ENCODE results near the gene TRPM2.

Gene TRPM2

DNA sequence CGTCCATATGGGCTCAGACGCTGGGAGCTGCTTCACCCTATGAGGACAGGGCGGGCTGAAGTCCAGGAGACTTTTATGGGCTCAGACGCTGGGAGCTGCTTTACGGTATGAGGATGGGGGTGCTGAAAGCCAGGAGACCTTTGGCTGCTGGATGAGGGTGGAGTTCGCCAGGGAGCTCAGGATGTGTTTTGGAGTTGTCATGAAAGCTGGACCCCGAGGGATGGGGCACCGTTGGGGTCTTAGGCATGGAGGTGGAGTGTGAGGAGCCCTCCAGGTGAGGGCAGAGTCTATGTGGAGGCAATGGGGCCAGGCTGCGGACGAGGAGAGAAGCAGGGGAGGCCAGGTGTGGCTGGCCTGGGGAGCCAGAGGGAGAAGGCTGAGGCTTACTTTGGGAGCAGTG lies 27.5 kb downstream of the TRPM2 start:
- Histone ChIP-seq H3K4me3 (ENCODE audit: low read length) (no peak overlapping the region), H3K9ac (ENCODE audit: low read depth, low read length) (no peak overlapping the region), H3K4me1 (ENCODE audit: insufficient read depth, low read length) (no peaks in the 10 kb centered on the region), H3K27ac (ENCODE audit: low read depth, low read length) (no peak overlapping the region), H3K9me3 (ENCODE audit: insufficient read depth, low read depth, low read length) (peaks cover 3% of the 10 kb centered on the region; the same call in 1 of the 2 replicates), H3K27me3 (ENCODE audit: insufficient read depth, low read length) (no peaks in the 10 kb centered on the region), H3K36me3 (ENCODE audit: insufficient read depth, low read length) (no peaks in the 10 kb centered on the region)
- WGBS = 85% methylated on average over 10 of the region's 10 CpGs

DNA sequence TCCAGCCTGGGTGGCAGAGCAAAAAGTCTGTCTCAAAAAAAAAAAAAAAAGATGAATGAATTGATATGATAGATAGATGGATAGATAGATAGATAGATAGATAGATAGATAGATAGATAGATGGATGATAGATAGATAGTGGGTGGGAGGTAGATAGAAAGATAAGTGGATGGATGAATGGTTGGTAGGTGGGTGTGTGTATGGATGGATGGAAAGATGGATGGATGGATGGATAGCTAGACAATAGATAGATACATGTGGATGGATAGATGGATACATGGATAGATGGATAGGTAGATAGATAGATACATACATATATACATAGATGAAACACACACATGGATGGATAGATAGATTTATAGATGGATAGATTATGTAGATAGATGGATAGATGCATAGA lies 28.5 kb downstream of the TRPM2 start:
- no peak overlapping the region for H3K27ac ChIP-seq (ENCODE audit: low read depth, low read length)
- H3K4me1 ChIP-seq (ENCODE audit: insufficient read depth, low read length) = no peaks in the 10 kb centered on the region
- H3K27me3 ChIP-seq (ENCODE audit: insufficient read depth, low read length) = no peaks in the 10 kb centered on the region
- H3K9me3 ChIP-seq (ENCODE audit: insufficient read depth, low read depth, low read length) = peaks cover 3% of the 10 kb centered on the region; the same call in 1 of the 2 replicates
- H3K9ac ChIP-seq (ENCODE audit: low read depth, low read length) = no peak overlapping the region
- no peaks in the 10 kb centered on the region for H3K36me3 ChIP-seq (ENCODE audit: insufficient read depth, low read length)
- H3K4me3 ChIP-seq (ENCODE audit: low read length) = no peak overlapping the region

DNA sequence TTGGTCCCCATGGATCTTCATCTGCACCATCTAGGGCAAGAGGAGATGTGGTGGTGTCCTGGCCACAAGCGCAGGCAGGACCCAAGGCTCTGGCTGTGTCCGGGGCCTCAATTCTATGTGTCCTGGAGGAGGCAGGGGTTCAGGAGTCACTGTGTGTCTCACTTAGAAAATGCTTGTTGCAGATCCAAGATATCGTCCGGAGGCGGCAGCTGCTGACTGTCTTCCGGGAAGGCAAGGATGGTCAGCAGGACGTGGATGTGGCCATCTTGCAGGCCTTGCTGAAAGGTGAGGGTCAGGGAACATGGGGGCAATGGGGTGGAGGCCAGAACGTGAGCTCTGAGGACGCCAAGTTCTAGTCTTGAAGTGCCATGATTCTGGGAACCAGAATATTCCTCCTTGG lies 29.1 kb downstream of the TRPM2 start:
- H3K9me3 ChIP-seq (ENCODE audit: insufficient read depth, low read depth, low read length) = peaks cover 3% of the 10 kb centered on the region; the same call in 1 of the 2 replicates
- H3K9ac ChIP-seq (ENCODE audit: low read depth, low read length) = no peak overlapping the region
- H3K27me3 ChIP-seq (ENCODE audit: insufficient read depth, low read length) = no peaks in the 10 kb centered on the region
- H3K36me3 ChIP-seq (ENCODE audit: insufficient read depth, low read length) = no peaks in the 10 kb centered on the region
- H3K4me1 ChIP-seq (ENCODE audit: insufficient read depth, low read length) = no peaks in the 10 kb centered on the region
- no peak overlapping the region for H3K4me3 ChIP-seq (ENCODE audit: low read length)
- 90% methylated on average over 9 of the region's 9 CpGs for whole genome bisulfite sequencing
- no peak overlapping the region for H3K27ac ChIP-seq (ENCODE audit: low read depth, low read length)

DNA sequence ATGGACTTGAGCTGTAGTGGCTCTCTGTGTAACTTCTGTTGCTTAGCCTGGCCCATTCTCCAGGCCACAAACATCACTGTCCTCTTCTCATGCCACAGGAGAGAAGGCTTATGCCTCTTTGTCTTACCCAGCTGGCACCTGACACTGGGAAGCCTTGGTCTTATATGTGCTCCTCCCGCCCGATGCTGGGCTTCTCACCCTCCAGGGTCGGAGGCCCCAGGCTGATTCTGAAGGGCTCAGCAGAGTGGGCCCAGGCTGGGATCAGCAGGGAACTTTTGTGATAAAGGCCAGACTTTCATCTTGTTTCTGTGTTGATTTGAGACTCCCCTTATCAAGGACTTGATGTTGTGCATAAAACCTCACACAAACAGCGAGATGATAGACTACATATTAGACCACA lies 29.8 kb downstream of the TRPM2 start:
- H3K36me3 ChIP-seq (ENCODE audit: insufficient read depth, low read length) = no peaks in the 10 kb centered on the region
- WGBS = 91% methylated on average over 3 of the region's 4 CpGs
- H3K9me3 ChIP-seq (ENCODE audit: insufficient read depth, low read depth, low read length) = peaks cover 3% of the 10 kb centered on the region; the same call in 1 of the 2 replicates
- no peak overlapping the region for H3K4me3 ChIP-seq (ENCODE audit: low read length)
- H3K9ac ChIP-seq (ENCODE audit: low read depth, low read length) = no peak overlapping the region
- no peaks in the 10 kb centered on the region for H3K27me3 ChIP-seq (ENCODE audit: insufficient read depth, low read length)
- no peaks in the 10 kb centered on the region for H3K4me1 ChIP-seq (ENCODE audit: insufficient read depth, low read length)
- H3K27ac ChIP-seq (ENCODE audit: low read depth, low read length) = no peak overlapping the region

DNA sequence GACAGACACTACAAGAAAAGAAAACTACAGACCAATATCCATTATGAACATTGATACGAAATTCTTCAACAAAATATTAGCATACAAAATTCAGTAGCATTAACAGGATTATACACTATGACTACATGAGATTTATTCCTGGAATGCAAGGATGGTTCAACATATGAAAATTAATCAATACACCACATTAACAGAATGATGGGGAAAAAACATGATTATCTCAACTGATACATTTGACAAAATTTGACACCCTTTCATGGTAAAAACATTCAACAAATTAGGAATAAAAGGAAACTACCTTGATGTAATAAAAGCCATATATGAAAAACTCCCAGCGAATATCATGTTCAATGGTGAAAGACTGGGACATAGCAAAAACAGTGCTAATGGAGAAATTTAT lies 31.5 kb downstream of the TRPM2 start:
- no peaks in the 10 kb centered on the region for H3K27me3 ChIP-seq (ENCODE audit: insufficient read depth, low read length)
- no peaks in the 10 kb centered on the region for H3K36me3 ChIP-seq (ENCODE audit: insufficient read depth, low read length)
- H3K4me1 ChIP-seq (ENCODE audit: insufficient read depth, low read length) = no peaks in the 10 kb centered on the region
- 93% methylated on average over 1 of the region's 2 CpGs for whole genome bisulfite sequencing
- no peak overlapping the region for H3K27ac ChIP-seq (ENCODE audit: low read depth, low read length)
- peaks cover 4% of the 10 kb centered on the region; the same call in 1 of the 2 replicates for H3K9me3 ChIP-seq (ENCODE audit: insufficient read depth, low read depth, low read length)
- no peak overlapping the region for H3K9ac ChIP-seq (ENCODE audit: low read depth, low read length)
- no peak overlapping the region for H3K4me3 ChIP-seq (ENCODE audit: low read length)

DNA sequence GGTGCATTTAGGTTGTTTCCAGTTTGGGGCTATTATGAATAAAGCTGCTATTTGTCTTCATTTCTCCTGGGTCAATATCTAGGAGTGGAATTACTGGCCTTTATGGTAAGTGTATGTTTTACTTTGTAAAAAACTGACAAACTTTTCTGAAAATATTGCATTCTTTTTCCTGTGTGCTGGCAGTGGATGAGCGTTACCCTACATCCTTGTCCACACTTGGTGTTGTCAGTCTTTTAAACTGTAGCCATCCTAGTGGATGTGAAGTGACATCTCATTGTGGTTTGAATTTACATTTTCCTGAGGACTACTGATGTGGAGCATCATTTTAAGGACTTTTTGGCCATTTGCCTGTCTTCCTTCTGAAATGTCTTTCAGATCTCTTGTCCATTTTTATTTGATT lies 35.9 kb downstream of the TRPM2 start:
- 90% methylated on average over 1 of the region's 1 CpG for WGBS
- Histone ChIP-seq H3K4me3 (ENCODE audit: low read length) (no peak overlapping the region), H3K36me3 (ENCODE audit: insufficient read depth, low read length) (no peaks in the 10 kb centered on the region), H3K9ac (ENCODE audit: low read depth, low read length) (no peak overlapping the region), H3K9me3 (ENCODE audit: insufficient read depth, low read depth, low read length) (peaks cover 6% of the 10 kb centered on the region; the same call in 1 of the 2 replicates), H3K27me3 (ENCODE audit: insufficient read depth, low read length) (no peaks in the 10 kb centered on the region), H3K4me1 (ENCODE audit: insufficient read depth, low read length) (no peaks in the 10 kb centered on the region), H3K27ac (ENCODE audit: low read depth, low read length) (no peak overlapping the region)

DNA sequence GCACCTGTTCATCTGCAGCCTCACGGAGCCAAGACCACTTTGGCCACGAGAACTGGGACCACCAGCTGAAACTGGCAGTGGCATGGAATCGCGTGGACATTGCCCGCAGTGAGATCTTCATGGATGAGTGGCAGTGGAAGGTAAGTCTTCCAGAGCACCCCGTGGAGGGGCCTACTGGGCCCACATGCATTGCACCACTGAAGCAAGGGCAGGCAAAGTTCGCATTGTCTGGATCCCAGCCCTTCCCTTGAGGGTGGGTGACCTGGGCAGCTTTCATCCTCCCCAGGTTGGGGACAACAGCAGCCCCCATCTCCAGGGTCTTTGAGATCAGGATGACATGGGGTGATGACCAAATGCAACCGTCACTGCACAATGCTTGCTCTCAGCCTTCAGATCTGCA lies 37.5 kb downstream of the TRPM2 start:
- WGBS = 93% methylated on average over 8 of the region's 8 CpGs
- H3K9ac ChIP-seq (ENCODE audit: low read depth, low read length) = no peak overlapping the region
- H3K36me3 ChIP-seq (ENCODE audit: insufficient read depth, low read length) = no peaks in the 10 kb centered on the region
- H3K4me3 ChIP-seq (ENCODE audit: low read length) = no peak overlapping the region
- H3K4me1 ChIP-seq (ENCODE audit: insufficient read depth, low read length) = no peaks in the 10 kb centered on the region
- H3K27me3 ChIP-seq (ENCODE audit: insufficient read depth, low read length) = no peaks in the 10 kb centered on the region
- no peak overlapping the region for H3K27ac ChIP-seq (ENCODE audit: low read depth, low read length)
- H3K9me3 ChIP-seq (ENCODE audit: insufficient read depth, low read depth, low read length) = peaks cover 3% of the 10 kb centered on the region; the same call in 1 of the 2 replicates

DNA sequence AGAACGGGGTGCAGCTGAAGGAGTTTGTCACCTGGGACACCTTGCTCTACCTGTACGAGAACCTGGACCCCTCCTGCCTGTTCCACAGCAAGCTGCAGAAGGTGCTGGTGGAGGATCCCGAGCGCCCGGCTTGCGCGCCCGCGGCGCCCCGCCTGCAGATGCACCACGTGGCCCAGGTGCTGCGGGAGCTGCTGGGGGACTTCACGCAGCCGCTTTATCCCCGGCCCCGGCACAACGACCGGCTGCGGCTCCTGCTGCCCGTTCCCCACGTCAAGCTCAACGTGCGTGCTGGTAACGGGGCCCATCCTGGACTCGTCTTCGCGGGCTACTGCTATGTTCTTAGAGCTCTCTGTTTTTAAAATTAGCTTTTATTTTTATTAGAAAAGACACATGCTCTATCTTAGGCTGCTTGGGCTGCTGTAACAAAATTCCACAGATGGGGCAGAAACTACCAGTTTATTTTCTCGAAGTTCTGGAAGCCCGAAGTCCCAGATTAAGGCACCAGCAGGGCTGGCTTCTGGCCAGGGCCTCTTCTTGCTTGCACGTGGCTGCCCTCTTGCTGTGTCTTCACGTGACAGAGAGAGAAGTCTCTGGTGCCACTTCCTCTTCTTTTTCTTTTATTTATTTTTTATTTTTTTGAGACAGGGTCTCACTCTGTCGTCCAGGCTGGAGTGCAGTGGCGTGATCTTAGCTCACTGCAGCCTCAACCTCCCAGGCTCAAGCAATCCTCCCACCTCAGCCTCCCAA lies 38.1 kb downstream of the TRPM2 start:
- H3K9me3 ChIP-seq (ENCODE audit: insufficient read depth, low read depth, low read length) = peaks cover 3% of the 10 kb centered on the region; the same call in 1 of the 2 replicates
- no peaks in the 10 kb centered on the region for H3K27me3 ChIP-seq (ENCODE audit: insufficient read depth, low read length)
- H3K36me3 ChIP-seq (ENCODE audit: insufficient read depth, low read length) = no peaks in the 10 kb centered on the region
- H3K27ac ChIP-seq (ENCODE audit: low read depth, low read length) = no peak overlapping the region
- H3K4me1 ChIP-seq (ENCODE audit: insufficient read depth, low read length) = no peaks in the 10 kb centered on the region
- no peak overlapping the region for H3K9ac ChIP-seq (ENCODE audit: low read depth, low read length)
- WGBS = 93% methylated on average over 34 of the region's 34 CpGs
- no peak overlapping the region for H3K4me3 ChIP-seq (ENCODE audit: low read length)

DNA sequence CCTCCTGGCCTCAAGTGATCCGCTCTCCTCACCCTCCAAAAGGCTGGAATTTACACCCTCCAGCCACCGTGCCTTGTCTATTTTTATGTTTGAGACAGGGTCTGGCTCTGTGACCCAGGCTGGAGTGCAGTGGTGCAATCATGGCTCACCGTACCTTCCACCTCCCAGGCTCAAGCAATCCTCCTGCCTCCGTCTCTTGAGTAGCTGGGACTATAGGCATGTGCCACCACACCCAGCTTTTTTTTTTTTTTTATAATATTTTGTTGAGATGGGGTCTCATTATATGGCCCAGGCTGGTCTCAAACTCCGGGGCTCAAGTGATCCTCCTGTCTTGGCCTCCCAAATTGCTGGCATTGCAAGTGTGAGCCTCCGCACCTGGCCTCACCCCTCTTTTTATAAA lies 38.8 kb downstream of the TRPM2 start:
- no peaks in the 10 kb centered on the region for H3K27me3 ChIP-seq (ENCODE audit: insufficient read depth, low read length)
- H3K4me3 ChIP-seq (ENCODE audit: low read length) = no peak overlapping the region
- H3K36me3 ChIP-seq (ENCODE audit: insufficient read depth, low read length) = no peaks in the 10 kb centered on the region
- H3K4me1 ChIP-seq (ENCODE audit: insufficient read depth, low read length) = no peaks in the 10 kb centered on the region
- peaks cover 3% of the 10 kb centered on the region; the same call in 1 of the 2 replicates for H3K9me3 ChIP-seq (ENCODE audit: insufficient read depth, low read depth, low read length)
- H3K9ac ChIP-seq (ENCODE audit: low read depth, low read length) = no peak overlapping the region
- WGBS = 88% methylated on average over 6 of the region's 6 CpGs
- no peak overlapping the region for H3K27ac ChIP-seq (ENCODE audit: low read depth, low read length)

DNA sequence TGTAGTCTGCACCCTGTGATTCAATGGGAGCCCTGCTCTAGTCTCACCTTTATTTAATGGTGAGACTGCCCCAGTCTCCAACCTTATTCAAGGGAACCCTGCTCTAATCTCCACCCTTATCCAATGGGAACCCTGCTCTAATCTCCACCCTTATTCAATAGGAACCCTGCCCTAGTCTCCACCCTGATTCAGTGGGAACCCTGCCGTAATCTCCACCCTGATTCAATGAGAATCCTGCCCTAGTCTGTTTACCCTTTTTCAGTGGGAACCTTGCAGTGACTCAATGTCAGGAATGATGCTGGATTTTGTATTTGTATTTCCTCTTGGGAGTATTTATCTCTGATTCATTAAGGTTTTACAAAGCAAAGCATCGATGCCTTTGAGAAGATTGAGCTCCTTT lies 39.5 kb downstream of the TRPM2 start:
- H3K4me1 ChIP-seq (ENCODE audit: insufficient read depth, low read length) = no peaks in the 10 kb centered on the region
- no peak overlapping the region for H3K27ac ChIP-seq (ENCODE audit: low read depth, low read length)
- H3K9ac ChIP-seq (ENCODE audit: low read depth, low read length) = no peak overlapping the region
- no peaks in the 10 kb centered on the region for H3K36me3 ChIP-seq (ENCODE audit: insufficient read depth, low read length)
- WGBS = 79% methylated on average over 2 of the region's 2 CpGs
- H3K9me3 ChIP-seq (ENCODE audit: insufficient read depth, low read depth, low read length) = peaks cover 3% of the 10 kb centered on the region; the same call in 1 of the 2 replicates
- H3K27me3 ChIP-seq (ENCODE audit: insufficient read depth, low read length) = no peaks in the 10 kb centered on the region
- H3K4me3 ChIP-seq (ENCODE audit: low read length) = no peak overlapping the region

DNA sequence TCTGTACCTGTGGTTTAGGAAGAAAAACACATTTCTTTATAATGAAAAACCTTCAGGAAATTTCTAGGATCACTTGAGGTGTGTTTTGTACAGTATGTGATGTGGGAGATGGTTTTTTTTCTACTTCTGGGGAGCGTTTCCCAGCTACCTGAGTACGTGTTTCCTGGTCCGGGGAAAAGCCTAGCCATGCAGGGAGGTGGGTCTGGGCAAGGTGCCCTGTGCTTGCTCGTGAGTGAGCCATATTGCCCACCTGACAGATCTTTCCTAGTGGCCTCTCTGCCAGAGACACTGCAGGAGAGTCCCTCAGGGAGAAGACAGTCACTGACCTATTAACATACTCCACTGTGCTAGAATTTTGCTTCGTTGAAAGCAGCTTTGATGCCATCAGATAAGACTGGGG lies 41.3 kb downstream of the TRPM2 start:
- Histone ChIP-seq H3K9me3 (ENCODE audit: insufficient read depth, low read depth, low read length) (peaks cover 3% of the 10 kb centered on the region; the same call in 1 of the 2 replicates), H3K27ac (ENCODE audit: low read depth, low read length) (no peak overlapping the region), H3K36me3 (ENCODE audit: insufficient read depth, low read length) (no peaks in the 10 kb centered on the region), H3K9ac (ENCODE audit: low read depth, low read length) (no peak overlapping the region), H3K4me3 (ENCODE audit: low read length) (no peak overlapping the region), H3K27me3 (ENCODE audit: insufficient read depth, low read length) (no peaks in the 10 kb centered on the region), H3K4me1 (ENCODE audit: insufficient read depth, low read length) (no peaks in the 10 kb centered on the region)
- WGBS = 87% methylated on average over 5 of the region's 5 CpGs

DNA sequence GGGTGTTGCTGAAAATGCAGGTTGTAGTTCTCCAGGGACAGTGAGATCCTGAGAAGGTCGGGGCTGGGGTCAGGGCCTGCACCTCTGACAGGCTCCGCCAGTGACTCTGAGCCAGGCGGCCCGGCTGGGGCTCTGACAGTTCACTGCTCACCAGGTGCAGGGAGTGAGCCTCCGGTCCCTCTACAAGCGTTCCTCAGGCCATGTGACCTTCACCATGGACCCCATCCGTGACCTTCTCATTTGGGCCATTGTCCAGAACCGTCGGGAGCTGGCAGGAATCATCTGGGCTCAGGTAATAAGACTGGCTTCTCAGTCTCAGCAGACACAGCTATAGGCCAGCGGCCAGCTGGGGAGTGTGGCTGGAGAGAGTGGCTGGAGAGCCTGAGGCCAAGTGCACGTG lies 41.8 kb downstream of the TRPM2 start:
- no peak overlapping the region for H3K4me3 ChIP-seq (ENCODE audit: low read length)
- no peaks in the 10 kb centered on the region for H3K36me3 ChIP-seq (ENCODE audit: insufficient read depth, low read length)
- H3K9ac ChIP-seq (ENCODE audit: low read depth, low read length) = no peak overlapping the region
- H3K27me3 ChIP-seq (ENCODE audit: insufficient read depth, low read length) = no peaks in the 10 kb centered on the region
- no peak overlapping the region for H3K27ac ChIP-seq (ENCODE audit: low read depth, low read length)
- 85% methylated on average over 11 of the region's 11 CpGs for WGBS
- no peaks in the 10 kb centered on the region for H3K9me3 ChIP-seq (ENCODE audit: insufficient read depth, low read depth, low read length)
- H3K4me1 ChIP-seq (ENCODE audit: insufficient read depth, low read length) = no peaks in the 10 kb centered on the region
